Camera-type eye (tissue), 1 donor: ENCODE measurements around the gene DNAJB1. TPM values are rescaled to one million over a fixed set of nuclear protein-coding genes. Genes with fewer than 3 reads are reported as not detected.

Experiments used
- total RNA-seq: library from RNA; depleted of rRNA; stranded (reverse); fragments of >200 nt; gene quantifications from one replicate; pipeline ENCODE4 v1.2.3, GENCODE V29; 2014

The DNAJB1 gene
- total RNA-seq: 85.0 TPM

DNA sequence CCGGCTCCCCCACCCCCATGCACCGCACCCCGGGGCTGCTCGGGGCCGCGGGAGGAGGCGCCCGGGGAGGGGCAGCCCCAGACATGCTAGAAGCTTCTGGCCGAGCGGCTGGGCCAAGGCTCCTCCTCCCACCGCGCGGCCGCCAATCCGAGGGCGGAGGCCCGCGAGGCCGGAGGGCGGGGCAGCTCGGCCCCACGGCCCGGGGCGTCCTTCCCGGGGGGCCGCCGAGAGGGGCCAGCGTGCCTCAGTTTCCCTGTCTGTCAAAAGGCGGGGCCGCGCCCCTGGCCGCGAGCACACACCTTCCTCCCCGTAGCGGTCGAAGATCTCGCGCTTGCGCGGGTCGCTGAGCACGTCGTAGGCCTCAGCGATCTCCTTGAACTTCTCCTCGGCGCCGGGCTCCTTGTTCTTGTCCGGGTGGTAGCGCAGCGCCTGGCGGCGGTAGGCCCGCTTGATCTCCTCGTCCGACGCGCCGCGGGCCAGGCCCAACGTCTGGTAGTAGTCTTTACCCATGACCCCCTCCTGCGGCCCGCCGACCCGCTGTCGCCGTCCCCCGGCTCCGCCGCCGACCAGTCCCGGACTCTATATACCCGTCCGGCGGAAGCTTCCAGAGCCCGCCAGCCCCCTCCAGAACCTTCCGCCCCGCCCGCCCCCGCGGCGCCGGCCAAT, at the start of gene DNAJB1:
DNAJB1 (minus strand) TSS at position 558 of the 666 bp plus-strand sequence; CDS start at position 510, 48 bp downstream.

GRCh38 chr19:14529254-14530004, 11.2 kb upstream of the DNAJB1 start, which contains the start of gene TECR:
Gene TECR, plus strand, starts transcription at chr19:14529594. Its CDS starts 103 bp downstream, at chr19:14529697.

GRCh38 chr19:14496029-14496833, 22.0 kb downstream of the DNAJB1 start, which contains the start of gene GIPC1:
Gene GIPC1, minus strand, starts transcription at chr19:14496127. Its CDS starts 13,151 bp downstream, at chr19:14482976.

DNA sequence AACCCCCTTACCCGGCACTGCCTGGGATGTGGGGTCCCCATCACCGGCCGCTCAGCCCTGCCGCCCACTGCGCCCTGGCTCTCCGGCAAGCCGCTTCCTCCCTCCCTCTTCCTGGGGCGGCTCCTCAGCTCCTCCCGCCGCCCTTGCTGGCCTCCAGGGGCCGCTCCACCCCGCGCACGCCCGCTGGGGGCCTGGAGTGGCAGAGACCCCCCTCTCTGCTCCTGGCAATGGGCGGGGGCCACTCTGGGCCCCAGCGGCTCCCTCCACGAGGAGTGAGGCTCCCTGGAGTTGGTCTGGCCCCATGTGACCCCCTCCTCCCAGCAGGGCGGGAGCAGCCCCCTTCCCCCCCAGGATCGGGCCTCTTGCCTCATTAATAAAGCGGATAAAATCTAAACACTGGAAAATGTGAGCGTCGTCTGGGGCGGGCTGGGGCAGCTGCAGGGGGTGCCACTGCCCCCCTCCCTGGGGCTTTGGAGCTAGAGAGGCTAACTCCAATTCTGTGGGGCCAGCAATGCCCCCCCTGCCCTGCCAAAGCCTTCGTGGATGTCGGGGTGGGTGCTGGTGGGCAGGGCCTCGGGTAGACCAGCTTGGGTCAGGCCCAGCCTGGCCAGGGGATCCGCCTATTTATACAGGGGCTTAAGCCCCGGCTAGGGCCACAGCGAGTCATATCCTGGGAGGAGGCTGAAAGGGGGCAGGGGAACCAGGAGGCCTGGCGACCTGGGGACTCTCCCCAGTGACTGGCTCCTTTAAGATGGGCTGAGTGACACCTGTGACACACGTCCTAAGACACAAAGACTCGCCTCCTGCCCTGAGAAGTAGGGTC, 42.7 kb downstream of the DNAJB1 start, which contains the start of gene PTGER1:
PTGER1 (minus strand) TSS at position 104 of the 823 bp plus-strand sequence. CDS start 1,034 bp downstream, outside the sequence.

Other genes starting within 250 kb of the DNAJB1 start
- 12.3 TPM for gene ADGRE5, start 137.0 kb downstream of the DNAJB1 start, total RNA-seq
- gene DDX39A, start 99.1 kb downstream of the DNAJB1 start, total RNA-seq: 53.5 TPM
- gene PKN1, start 85.1 kb downstream of the DNAJB1 start, total RNA-seq: 94.4 TPM
- gene PTGER1, start 43.0 kb downstream of the DNAJB1 start, total RNA-seq: 0.60 TPM
- gene GIPC1, start 22.3 kb downstream of the DNAJB1 start, total RNA-seq: 65.4 TPM
- 47.6 TPM for gene TECR, start 11.2 kb upstream of the DNAJB1 start, total RNA-seq
- 104 TPM for gene NDUFB7, start 53.7 kb upstream of the DNAJB1 start, total RNA-seq
- gene CLEC17A, start 64.7 kb upstream of the DNAJB1 start, total RNA-seq: not detected
- gene ADGRE3, start 156.4 kb upstream of the DNAJB1 start, total RNA-seq: 0.16 TPM
- 74.8 TPM for gene ZNF333, start 171.7 kb upstream of the DNAJB1 start, total RNA-seq